Stomach smooth muscle (tissue), 2 donors: ENCODE data around the gene PTPRJ.
"Not testable (repeated sequence)": the region's sequence is repeated elsewhere in the genome, so short reads cannot be mapped to it uniquely, and the experiment has no call there.

Experiments used
- H3K27ac ChIP-seq: one replicate; pipeline ENCODE4 v1.7.0; 2013; ENCODE audit warnings: mild to moderate bottlenecking, low read length, inconsistent platforms
- H3K27me3 ChIP-seq, 2 donors: one replicate each; pipeline ENCODE4 v1.7.0; 2013; ENCODE audit warnings: low read length in 2 of 2; ENCODE audit not compliant: insufficient read depth in 2 of 2, control insufficient read depth in 1 of 2
- H3K36me3 ChIP-seq, 2 donors: one replicate each; pipeline ENCODE4 v1.7.0; 2013; ENCODE audit warnings: low read length in 2 of 2; ENCODE audit not compliant: control insufficient read depth in 2 of 2, insufficient read depth in 2 of 2
- H3K4me1 ChIP-seq: one replicate; pipeline ENCODE4 v1.7.0; 2013; ENCODE audit warnings: low read length; ENCODE audit not compliant: control insufficient read depth, insufficient read depth
- H3K4me3 ChIP-seq, 2 donors: one replicate each; pipeline ENCODE4 v1.7.0; 2013; ENCODE audit warnings: low read length in 2 of 2
- H3K9ac ChIP-seq, 2 donors: one replicate each; pipeline ENCODE4 v1.7.0; 2013; ENCODE audit warnings: low read length in 2 of 2, mild to moderate bottlenecking in 1 of 2
- H3K9me3 ChIP-seq, 2 donors: one replicate each; pipeline ENCODE4 v1.7.0; 2013; ENCODE audit warnings: low read length in 2 of 2; ENCODE audit not compliant: control insufficient read depth in 2 of 2
- donor health status: healthy.
- donor health status: Pancreatic carcinoma.

The PTPRJ gene

GRCh38 chr11:47948137-47948536 is 32.2 kb upstream of the PTPRJ start:
- Histone ChIP-seq H3K4me1 (peaks cover 9% of the 10 kb centered on the region), H3K27me3 (no peaks in the 10 kb centered on the region)

GRCh38 chr11:47949001-47949675 is 31.2 kb upstream of the PTPRJ start:
- not testable (repeated sequence) for H3K36me3 ChIP-seq, H3K4me1 ChIP-seq, H3K9ac ChIP-seq, H3K9me3 ChIP-seq, H3K4me3 ChIP-seq, H3K27me3 ChIP-seq, H3K27ac ChIP-seq

More at GRCh38 chr11:47948137-47948536, 32.2 kb upstream of the PTPRJ start:
- Histone ChIP-seq H3K36me3 (no peaks in the 10 kb centered on the region), H3K9ac (no peak overlapping the region), H3K4me3 (no peak overlapping the region), H3K27ac (no peak overlapping the region), H3K9me3 (no peaks in the 10 kb centered on the region)

GRCh38 chr11:47950396-47950795 is 30.0 kb upstream of the PTPRJ start:
- no peak overlapping the region for H3K4me3 ChIP-seq
- no peak overlapping the region for H3K27ac ChIP-seq
- no peaks in the 10 kb centered on the region for H3K36me3 ChIP-seq
- H3K9me3 ChIP-seq: no peaks in the 10 kb centered on the region
- H3K9ac ChIP-seq: no peak overlapping the region
- H3K27me3 ChIP-seq: no peaks in the 10 kb centered on the region
- H3K4me1 ChIP-seq: peaks cover 9% of the 10 kb centered on the region

- H3K9ac ChIP-seq, H3K4me1 ChIP-seq, H3K27ac ChIP-seq, H3K27me3 ChIP-seq, H3K4me3 ChIP-seq, H3K36me3 ChIP-seq, H3K9me3 ChIP-seq: not testable (repeated sequence)
These were observed 28.9 kb upstream of the PTPRJ start for GRCh38 chr11:47951504-47951903.

GRCh38 chr11:47955061-47955755 is 25.2 kb upstream of the PTPRJ start:
- no peaks in the 10 kb centered on the region for H3K36me3 ChIP-seq

GRCh38 chr11:47960015-47960414 is 20.3 kb upstream of the PTPRJ start:
- Histone ChIP-seq H3K4me1 (no peaks in the 10 kb centered on the region), H3K9ac (no peak overlapping the region), H3K9me3 (no peaks in the 10 kb centered on the region), H3K27ac (no peak overlapping the region), H3K27me3 (no peaks in the 10 kb centered on the region), H3K4me3 (no peak overlapping the region), H3K36me3 (no peaks in the 10 kb centered on the region)

More at GRCh38 chr11:47955061-47955755, 25.2 kb upstream of the PTPRJ start:
- no peaks in the 10 kb centered on the region for H3K4me1 ChIP-seq
- H3K27ac ChIP-seq: no peak overlapping the region
- no peaks in the 10 kb centered on the region for H3K9me3 ChIP-seq
- no peaks in the 10 kb centered on the region for H3K27me3 ChIP-seq
- no peak overlapping the region for H3K4me3 ChIP-seq
- H3K9ac ChIP-seq: no peak overlapping the region

GRCh38 chr11:47961383-47961782 is 19.0 kb upstream of the PTPRJ start:
- H3K27ac ChIP-seq: no peak overlapping the region
- no peak overlapping the region for H3K9ac ChIP-seq
- H3K4me3 ChIP-seq: no peak overlapping the region
- no peaks in the 10 kb centered on the region for H3K27me3 ChIP-seq
- H3K36me3 ChIP-seq: no peaks in the 10 kb centered on the region
- H3K4me1 ChIP-seq: no peaks in the 10 kb centered on the region
- H3K9me3 ChIP-seq: no peaks in the 10 kb centered on the region

GRCh38 chr11:47964546-47964945 is 15.8 kb upstream of the PTPRJ start:
- Histone ChIP-seq H3K9me3 (no peaks in the 10 kb centered on the region), H3K27ac (no peak overlapping the region), H3K4me3 (no peak overlapping the region), H3K27me3 (no peaks in the 10 kb centered on the region), H3K4me1 (no peaks in the 10 kb centered on the region), H3K9ac (no peak overlapping the region), H3K36me3 (no peaks in the 10 kb centered on the region)

- Histone ChIP-seq H3K27me3 (no peaks in the 10 kb centered on the region), H3K4me3 (no peak overlapping the region), H3K27ac (no peak overlapping the region), H3K9me3 (no peaks in the 10 kb centered on the region), H3K9ac (no peak overlapping the region), H3K4me1 (no peaks in the 10 kb centered on the region), H3K36me3 (no peaks in the 10 kb centered on the region)
These were observed 12.5 kb upstream of the PTPRJ start for GRCh38 chr11:47967577-47968525.

- Histone ChIP-seq H3K9me3 (no peaks in the 10 kb centered on the region), H3K9ac (no peak overlapping the region), H3K4me1 (peaks cover 3% of the 10 kb centered on the region), H3K27me3 (no peaks in the 10 kb centered on the region), H3K4me3 (no peak overlapping the region), H3K27ac (no peak overlapping the region), H3K36me3 (no peaks in the 10 kb centered on the region)
These were observed 11.0 kb upstream of the PTPRJ start for GRCh38 chr11:47969401-47969800.
